HG02970 (cell line): ENCODE data around the gene CC2D2B.
"Not testable (repeated sequence)": the region's sequence is repeated elsewhere in the genome, so short reads cannot be mapped to it uniquely, and the experiment has no call there.

Source experiments
- ATAC-seq: cut with Tn5 transposase; IDR thresholded peaks from one replicate; pipeline ENCODE4 v1.9.1; 2021; ENCODE audit warnings: mild to moderate bottlenecking, moderate library complexity, moderate number of reproducible peaks; ENCODE audit not compliant: unreplicated experiment, low FRiP score

Gene CC2D2B

GRCh38 chr10:95905897-95906580, 1.7 kb upstream of the CC2D2B start:
- not testable (repeated sequence) for ATAC-seq

DNA sequence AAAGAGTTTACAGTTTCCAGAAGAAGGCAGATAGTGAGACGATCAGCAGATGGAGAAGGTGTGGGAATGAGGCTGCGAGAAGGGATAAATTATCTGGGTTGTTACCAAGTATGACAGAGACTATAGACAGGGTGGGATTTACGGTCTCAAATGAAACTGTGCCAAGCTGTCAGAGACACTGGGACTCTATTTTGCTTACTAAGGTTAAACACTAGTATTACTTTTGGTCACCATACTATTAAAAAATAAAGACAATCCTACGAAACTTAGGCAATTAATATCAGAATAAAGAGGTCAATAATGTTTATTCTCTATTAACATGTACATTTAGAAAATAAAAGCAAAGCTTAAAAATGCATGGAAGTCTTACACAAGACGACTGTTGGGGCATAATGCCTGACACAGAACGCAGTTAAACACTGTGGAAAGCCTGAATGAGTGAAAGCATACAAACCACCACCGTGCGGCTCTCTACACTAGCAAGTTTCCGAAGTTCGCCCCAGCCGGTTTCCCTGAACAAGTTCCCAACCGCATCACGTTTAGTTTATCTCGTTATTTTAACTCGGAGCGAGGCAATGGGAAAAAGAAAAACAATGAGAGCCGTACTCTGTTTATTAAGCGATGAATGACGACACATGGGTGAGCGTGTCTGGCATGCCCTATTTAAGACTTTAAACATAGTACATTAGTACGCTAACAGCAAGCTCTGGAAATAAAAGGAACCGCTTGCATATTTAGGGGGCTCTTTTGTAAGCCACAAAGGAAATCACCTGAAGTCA, 909 bp upstream of the CC2D2B start:
- no peak for ATAC-seq

- ATAC-seq: no peak
These were observed 675 bp downstream of the CC2D2B start for GRCh38 chr10:95908450-95908849.

DNA sequence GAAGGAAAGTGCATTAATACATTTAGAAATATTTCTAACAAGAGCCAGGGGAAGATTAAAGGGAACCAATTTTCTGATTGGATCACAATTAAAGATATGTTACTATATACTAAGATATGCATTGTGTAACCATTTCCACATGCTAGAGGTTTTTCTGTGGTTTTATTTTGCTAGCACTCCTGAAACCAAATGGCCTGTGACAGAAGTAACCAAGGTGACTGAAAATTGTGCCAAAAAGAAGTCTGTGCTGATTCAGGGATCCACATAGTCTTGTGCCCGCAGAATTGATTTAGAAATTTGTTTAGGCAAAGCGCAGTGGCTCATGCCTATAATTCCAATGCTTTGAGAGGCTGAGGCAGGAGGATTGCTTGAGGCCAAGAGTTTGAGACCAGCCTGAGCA, 1.8 kb downstream of the CC2D2B start:
- ATAC-seq: no peak

DNA sequence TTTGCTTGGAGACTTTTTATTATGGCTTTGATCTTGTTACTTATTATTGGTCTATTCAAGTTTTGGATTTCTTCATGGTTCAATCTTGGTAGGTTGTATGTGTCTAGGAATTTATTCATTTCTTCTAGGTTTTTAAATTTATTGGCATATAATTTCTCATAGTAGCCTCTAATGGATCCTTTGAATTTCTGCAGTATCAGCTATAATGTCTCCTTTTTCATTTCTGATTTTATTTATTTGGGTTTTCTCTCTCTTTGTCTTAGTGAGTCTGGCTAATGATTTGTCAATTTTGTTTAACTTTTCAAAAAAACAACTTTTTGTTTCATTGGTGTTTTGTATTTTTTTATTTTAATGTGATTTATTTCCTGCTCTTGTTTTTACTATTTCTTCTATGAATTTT, 8.3 kb downstream of the CC2D2B start:
- ATAC-seq: not testable (repeated sequence)

DNA sequence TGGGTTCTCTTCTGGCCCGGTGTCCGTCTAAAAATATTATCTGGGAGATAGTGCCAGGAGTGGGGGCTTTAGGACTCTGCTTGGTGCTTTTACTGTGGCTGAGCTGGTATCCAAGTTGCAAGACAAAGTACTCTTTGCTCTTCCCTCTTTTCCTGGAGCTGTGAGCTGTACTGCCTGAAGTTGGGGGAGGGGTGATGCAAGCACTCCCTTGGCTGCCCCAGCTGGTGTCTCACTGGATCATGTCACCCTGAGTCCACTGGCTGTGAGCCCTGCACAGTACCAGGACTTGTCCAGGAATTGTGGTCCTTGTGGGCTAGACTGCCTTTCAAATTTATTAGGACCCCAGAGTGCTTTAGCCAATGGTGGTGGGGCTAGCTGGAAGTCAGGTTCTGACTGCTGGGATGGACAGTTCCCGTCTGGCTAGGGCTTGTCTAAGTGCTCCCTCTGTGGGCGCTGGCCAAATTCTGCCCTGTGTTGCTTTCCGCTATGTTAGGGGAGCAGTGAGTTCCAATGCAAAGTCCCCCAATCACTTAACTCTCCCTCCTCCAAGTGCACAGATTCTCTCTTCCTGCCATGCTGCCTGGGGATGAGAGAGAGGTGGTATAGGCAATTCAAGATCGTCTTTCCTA, 13.1 kb downstream of the CC2D2B start:
- ATAC-seq: no peak

GRCh38 chr10:95925033-95925432, 17.3 kb downstream of the CC2D2B start:
- ATAC-seq: no peak

GRCh38 chr10:95935429-95935828, 27.7 kb downstream of the CC2D2B start:
- ATAC-seq: no peak

DNA sequence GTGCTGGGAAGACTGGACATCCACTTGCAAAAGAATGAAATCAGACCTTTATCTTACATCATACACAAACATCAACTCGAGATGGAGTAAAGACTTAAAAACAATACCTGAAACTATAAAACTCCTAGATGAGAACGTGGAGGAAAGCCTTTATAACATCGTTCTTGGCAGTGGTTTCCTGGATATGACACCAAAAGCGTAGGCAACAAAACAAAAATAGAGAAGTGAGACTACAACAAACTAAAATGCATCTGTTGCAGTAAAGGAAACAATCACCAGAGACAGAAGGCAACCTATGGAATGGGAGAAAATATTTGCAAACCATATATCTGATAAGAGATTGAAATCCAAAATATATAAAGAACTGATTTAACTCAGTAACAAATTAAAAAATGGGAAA, 33.3 kb downstream of the CC2D2B start:
- no peak for ATAC-seq

DNA sequence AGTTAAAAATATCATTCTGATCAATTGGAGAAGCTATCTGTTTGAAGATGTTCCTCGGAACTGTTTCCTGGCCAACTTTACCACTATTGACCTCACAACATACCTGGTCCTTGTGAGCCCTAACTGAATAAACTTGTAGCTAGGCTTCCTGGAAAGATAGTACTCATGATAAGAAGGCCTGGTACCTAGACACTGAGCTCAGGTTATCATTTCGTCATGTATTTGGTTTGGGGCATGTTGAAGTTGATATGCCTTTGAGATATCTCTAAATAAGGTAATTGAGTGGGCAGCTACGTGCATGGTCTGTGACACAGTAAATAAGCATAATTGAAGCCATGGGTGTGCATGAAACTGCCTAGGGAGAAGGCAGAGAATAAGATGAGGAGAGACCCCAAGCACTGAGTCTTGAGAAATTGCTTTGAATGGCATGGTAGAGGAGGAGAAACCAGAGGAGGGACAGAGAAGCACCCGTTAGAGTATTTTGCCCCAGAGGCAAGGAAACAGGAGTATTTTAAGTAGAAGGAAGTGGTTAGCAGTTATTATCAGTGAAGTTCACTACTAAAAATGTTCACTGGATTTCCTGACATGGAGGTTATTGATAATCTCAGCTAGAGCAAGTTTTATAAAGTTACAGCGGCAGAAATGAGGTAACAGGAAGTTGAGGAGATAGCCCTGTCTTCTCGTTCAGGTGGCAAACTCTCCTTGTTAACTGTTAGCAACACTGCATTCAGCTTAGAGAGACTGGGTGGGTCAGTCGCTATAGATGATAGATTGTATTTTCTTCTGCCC, 55.6 kb downstream of the CC2D2B start:
- no peak for ATAC-seq

- no peak for ATAC-seq
These were observed 56.2 kb downstream of the CC2D2B start for GRCh38 chr10:95963991-95964389.

- ATAC-seq: no peak
These were observed 57.0 kb downstream of the CC2D2B start for GRCh38 chr10:95964756-95965155.

GRCh38 chr10:95976362-95977229, 68.8 kb downstream of the CC2D2B start:
- no peak for ATAC-seq

DNA sequence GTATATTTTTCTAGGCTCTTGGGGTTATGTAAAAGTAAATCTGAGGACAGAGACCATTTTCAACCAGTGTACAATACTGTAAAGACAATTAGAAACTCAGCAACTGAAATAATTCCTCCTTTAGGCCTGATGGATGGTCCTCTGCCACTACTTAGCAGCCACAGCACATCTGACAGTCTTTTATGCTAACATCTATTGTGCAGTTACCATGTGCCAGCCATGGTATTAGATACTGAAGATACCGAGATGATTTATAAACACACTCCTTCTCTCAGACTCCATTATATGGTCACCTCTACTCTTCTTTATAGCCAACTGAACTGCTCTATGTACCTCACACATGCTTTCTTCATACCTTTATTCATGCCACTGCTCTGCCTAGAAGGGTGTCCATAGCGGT, 74.4 kb downstream of the CC2D2B start:
- ATAC-seq: no peak

GRCh38 chr10:95987685-95988426, 80.1 kb downstream of the CC2D2B start:
- ATAC-seq: no peak

- no peak for ATAC-seq
These were observed 80.9 kb downstream of the CC2D2B start for GRCh38 chr10:95988702-95989101.

- not testable (repeated sequence) for ATAC-seq
These were observed 86.6 kb downstream of the CC2D2B start for GRCh38 chr10:95994376-95994775.

DNA sequence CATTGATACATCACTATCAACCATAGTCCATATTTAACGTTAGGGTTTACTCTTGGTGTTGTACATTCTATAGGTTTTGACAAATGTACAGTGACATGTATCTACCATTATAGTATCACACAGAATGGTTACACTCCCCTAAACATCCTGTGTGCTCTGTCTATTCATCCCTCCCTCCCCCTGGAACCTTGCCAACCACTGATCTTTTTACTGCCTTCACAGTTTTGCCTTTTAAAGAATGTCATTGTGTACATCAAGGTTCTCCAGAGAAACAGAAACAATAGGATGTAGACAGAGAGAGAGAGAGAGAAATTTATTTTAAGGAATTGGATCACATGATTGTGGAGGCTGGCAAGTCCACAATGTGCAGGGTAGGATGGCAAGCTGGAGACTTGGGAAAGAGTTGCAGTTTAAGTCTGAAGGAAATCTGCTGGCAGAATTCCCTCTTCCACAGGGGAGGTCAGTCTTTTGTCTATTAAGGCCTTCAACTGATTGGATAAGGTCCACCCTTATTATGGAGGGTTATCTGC, 90.5 kb downstream of the CC2D2B start:
- no peak for ATAC-seq

- ATAC-seq: no peak
These were observed 106.2 kb downstream of the CC2D2B start for GRCh38 chr10:96013956-96014355.
